H9 (cell line): Measurements from ENCODE around the gene MARCHF10. TPM values are rescaled to one million over a fixed set of nuclear protein-coding genes. Genes with fewer than 3 reads are reported as not detected.

Experiments used
- DNase-seq: peaks from one replicate; pipeline ENCODE4 v3.0.0-alpha.2; 2017
- H2AFZ ChIP-seq: one replicate; pipeline ENCODE4 v1.6.1; 2013; ENCODE audit warnings: mild to moderate bottlenecking, low read length, control low read depth, moderate library complexity
- H2AK5ac ChIP-seq: 2 replicates; pipeline ENCODE4 v1.6.1; 2013; ENCODE audit warnings: low read length, control low read depth, mixed read lengths; ENCODE audit not compliant: insufficient read length
- H2BK120ac ChIP-seq: one replicate; pipeline ENCODE4 v1.6.1; 2013; ENCODE audit warnings: low read depth, mild to moderate bottlenecking, low read length, control low read depth, inconsistent platforms; ENCODE audit not compliant: poor library complexity, severe bottlenecking
- H2BK12ac ChIP-seq: 2 replicates; pipeline ENCODE4 v1.6.1; 2013; ENCODE audit warnings: low read length, control low read depth, mixed read lengths, low read depth; ENCODE audit not compliant: insufficient read length
- H2BK15ac ChIP-seq: 2 replicates; pipeline ENCODE4 v1.6.1; 2013; ENCODE audit warnings: low read depth, low read length, control low read depth
- H2BK20ac ChIP-seq: one replicate; pipeline ENCODE4 v1.6.1; 2013; ENCODE audit warnings: low read depth, mild to moderate bottlenecking, low read length, control low read depth, inconsistent platforms; ENCODE audit not compliant: poor library complexity, severe bottlenecking
- H2BK5ac ChIP-seq: 2 replicates; pipeline ENCODE4 v1.6.1; 2013; ENCODE audit warnings: low read length, control low read depth, mixed read lengths; ENCODE audit not compliant: insufficient read length
- H3K14ac ChIP-seq: 2 replicates; pipeline ENCODE4 v1.6.1; 2013; ENCODE audit warnings: low read length, control low read depth; ENCODE audit not compliant: insufficient read depth
- H3K18ac ChIP-seq: 2 replicates; pipeline ENCODE4 v1.6.1; 2013; ENCODE audit warnings: low read depth, mild to moderate bottlenecking, mixed read lengths, low read length, control low read depth; ENCODE audit not compliant: insufficient read length
- H3K23ac ChIP-seq: 2 replicates; pipeline ENCODE4 v1.6.1; 2013; ENCODE audit warnings: low read length, control low read depth, mixed read lengths, low read depth; ENCODE audit not compliant: insufficient read length
- H3K23me2 ChIP-seq: 2 replicates; pipeline ENCODE4 v1.6.1; 2013; ENCODE audit warnings: low read depth, mild to moderate bottlenecking, mixed read lengths, low read length, control low read depth; ENCODE audit not compliant: insufficient read length, poor library complexity, severe bottlenecking
- H3K27ac ChIP-seq: 2 replicates; pipeline ENCODE4 v1.5.1; 2013; ENCODE audit warnings: low read length, control low read depth, mixed read lengths, low read depth; ENCODE audit not compliant: insufficient read length
- H3K27me3 ChIP-seq: 2 replicates; pipeline ENCODE4 v1.6.1; 2013; ENCODE audit warnings: low read length, control low read depth, inconsistent platforms; ENCODE audit not compliant: insufficient read depth
- H3K4ac ChIP-seq: 2 replicates; pipeline ENCODE4 v1.6.1; 2013; ENCODE audit warnings: low read depth, mild to moderate bottlenecking, control low read depth, inconsistent platforms, low read length, moderate library complexity
- H3K4me1 ChIP-seq: 2 replicates; pipeline ENCODE4 v1.6.1; 2013; ENCODE audit warnings: low read length, control low read depth, inconsistent platforms; ENCODE audit not compliant: insufficient read depth
- H3K4me2 ChIP-seq: 2 replicates; pipeline ENCODE4 v1.6.1; 2013; ENCODE audit warnings: low read length, control low read depth, mixed read lengths; ENCODE audit not compliant: insufficient read length, insufficient read depth
- H3K56ac ChIP-seq: 2 replicates; pipeline ENCODE4 v1.6.1; 2013; ENCODE audit warnings: low read depth, mild to moderate bottlenecking, mixed read lengths, low read length, control low read depth; ENCODE audit not compliant: insufficient read length
- H3K79me1 ChIP-seq: 2 replicates; pipeline ENCODE4 v1.6.1; 2013; ENCODE audit warnings: low read depth, mild to moderate bottlenecking, moderate library complexity, low read length, control low read depth, inconsistent platforms; ENCODE audit not compliant: insufficient read depth, poor library complexity, severe bottlenecking
- H3K79me2 ChIP-seq: 2 replicates; pipeline ENCODE4 v1.6.1; 2013; ENCODE audit warnings: low read length, control low read depth, inconsistent platforms; ENCODE audit not compliant: insufficient read depth
- H3K9ac ChIP-seq: 2 replicates; pipeline ENCODE4 v1.6.1; 2013; ENCODE audit warnings: low read length, control low read depth, mixed read lengths; ENCODE audit not compliant: insufficient read length; ENCODE audit errors: extremely low read depth
- H3K9me3 ChIP-seq: one replicate; pipeline ENCODE4 v1.6.1; 2013; ENCODE audit warnings: low read depth, low read length, inconsistent platforms; ENCODE audit not compliant: control insufficient read depth
- H3T11ph ChIP-seq: one replicate; pipeline ENCODE4 v1.6.1; 2013; ENCODE audit warnings: mild to moderate bottlenecking, low read length, control low read depth, inconsistent platforms
- H4K20me1 ChIP-seq: one replicate; pipeline ENCODE4 v1.6.1; 2013; ENCODE audit not compliant: control insufficient read depth, insufficient read length, insufficient read depth
- H4K5ac ChIP-seq: 2 replicates; pipeline ENCODE4 v1.6.1; 2013; ENCODE audit warnings: low read depth, mild to moderate bottlenecking, mixed read lengths, low read length, control low read depth; ENCODE audit not compliant: insufficient read length
- H4K8ac ChIP-seq: replicated peaks from 2 replicates; pipeline ENCODE4 v1.6.1; 2013; ENCODE audit warnings: low read length, control low read depth, mixed read lengths, low read depth; ENCODE audit not compliant: insufficient read length
- H4K91ac ChIP-seq: 2 replicates; pipeline ENCODE4 v1.6.1; 2013; ENCODE audit warnings: low read depth, mild to moderate bottlenecking, moderate library complexity, mixed read lengths, low read length, control low read depth; ENCODE audit not compliant: insufficient read length
- H3K27ac Mint-ChIP-seq, 3 experiments: 2 replicates in 2 of 3; 3 replicates in 1 of 3; pipeline ENCODE4 v1.8.0; 2020 to 2021; ENCODE audit warnings: mixed read lengths in 3 of 3, mild to moderate bottlenecking in 1 of 3, moderate library complexity in 1 of 3
- H3K27me3 Mint-ChIP-seq: 2 replicates; pipeline ENCODE4 v1.8.0; 2021; ENCODE audit warnings: low read depth, mild to moderate bottlenecking, moderate library complexity, mixed read lengths
- H3K36me3 Mint-ChIP-seq, 3 experiments: 2 replicates in 2 of 3; 3 replicates in 1 of 3; pipeline ENCODE4 v1.8.0; 2020 to 2021; ENCODE audit warnings: low read depth in 3 of 3, mixed read lengths in 3 of 3; ENCODE audit not compliant: insufficient read depth in 1 of 3
- H3K4me1 Mint-ChIP-seq, 2 experiments: 2 replicates each; pipeline ENCODE4 v1.8.0; 2020; ENCODE audit warnings: mixed read lengths in 2 of 2
- H3K4me3 Mint-ChIP-seq, 2 experiments: 2 replicates in 1 of 2; 3 replicates in 1 of 2; pipeline ENCODE4 v1.8.0; 2020 to 2021; ENCODE audit warnings: mild to moderate bottlenecking in 2 of 2, mixed read lengths in 2 of 2, moderate library complexity in 1 of 2
- H3K9me3 Mint-ChIP-seq, 2 experiments: 2 replicates in 1 of 2; 3 replicates in 1 of 2; pipeline ENCODE4 v1.8.0; 2020; ENCODE audit warnings: mild to moderate bottlenecking in 2 of 2, mixed read lengths in 2 of 2, moderate library complexity in 1 of 2
- CTCF ChIP-seq: fragments of 200-600 bp; sonication (generic); conservative IDR thresholded peaks from 3 replicates; pipeline ENCODE4 v1.8.0; 2021; ENCODE audit warnings: antibody characterized with exemption, mild to moderate bottlenecking
- WGBS: extraction: QIAGEN DNeasy Blood & Tissue Kit; methylation state at CpG from one replicate; pipeline ENCODE4 v1.1.7; 2013; ENCODE audit warnings: missing lambda C conversion rate, low lambda C conversion rate, mixed read lengths; ENCODE audit not compliant: insufficient read length; ENCODE audit errors: extremely low coverage; 5-methylcytosine and 5-hydroxymethylcytosine counted together
- total RNA-seq: library from RNA; stranded (reverse); gene quantifications from 2 replicates; pipeline ENCODE4 v1.2.1, GENCODE V29; 2021

The MARCHF10 gene
- total RNA-seq, 1 experiment from 2014 or later, result not detected

- Histone ChIP-seq H3K79me2 (no peaks in the 10 kb centered on the region), H4K91ac (no peak overlapping the region), H3K23me2 (no peaks in the 10 kb centered on the region), H2BK120ac (no peak overlapping the region), H2AFZ (no peak overlapping the region), H3K79me1 (no peaks in the 10 kb centered on the region), H3K23ac (no peak overlapping the region), H2BK20ac (no peak overlapping the region), H3K4me2 (no peak overlapping the region), H3K9me3 (no peaks in the 10 kb centered on the region), H4K8ac (no peak overlapping the region), H2AK5ac (no peak overlapping the region), H3T11ph (no peak overlapping the region), H3K14ac (no peak overlapping the region), H3K4ac (no peak overlapping the region), H3K56ac (no peak overlapping the region), H3K4me1 (peaks cover 8% of the 10 kb centered on the region), H2BK15ac (no peak overlapping the region), H3K27me3 (no peaks in the 10 kb centered on the region), H3K18ac (no peak overlapping the region), H3K27ac (no peak overlapping the region), H2BK12ac (no peak overlapping the region), H4K20me1 (no peaks in the 10 kb centered on the region), H4K5ac (no peak overlapping the region), H3K9ac (no peak overlapping the region), H2BK5ac (no peak overlapping the region)
- H3K9me3 Mint-ChIP-seq, result no peaks in the 10 kb centered on the region; a peak in 1 of 5 replicates
- no peak overlapping the region for H3K4me3 Mint-ChIP-seq
- peaks cover 0 to 4% (median 0%) of the 10 kb centered on the region in 3 experiments; a peak in 1 of 7 replicates for H3K36me3 Mint-ChIP-seq
- no peak for TF ChIP-seq CTCF
- no peak overlapping the region for H3K27ac Mint-ChIP-seq
- DNase-seq, result no peak
- no peaks in the 10 kb centered on the region; the same call in 1 of the 2 replicates for H3K27me3 Mint-ChIP-seq
- WGBS, result no CpG with 5 or more reads among the region's 11 CpGs
- H3K4me1 Mint-ChIP-seq, result peaks cover 40 to 42% of the 10 kb centered on the region in 2 experiments
Measured at GRCh38 chr17:62822080-62822904, 14.2 kb upstream of the MARCHF10 start.
